Kasumi-1 (cell line): ENCODE results near the gene UQCRFS1.

Source experiments
- DNase-seq, 2 experiments: peaks; one replicate each; lab custom pipeline; 2025; lab: John Stamatoyannopoulos, UW

The UQCRFS1 gene

GRCh38 chr19:29155683-29156082, 57.3 kb downstream of the UQCRFS1 start:
- DNase-seq: no peak
